GM18508 (cell line): Measurements from ENCODE around the gene ZNF26.
"Not testable (repeated sequence)": the region's sequence is repeated elsewhere in the genome, so short reads cannot be mapped to it uniquely, and the experiment has no call there.

Experiments
- ATAC-seq: cut with Tn5 transposase; IDR thresholded peaks from one replicate; pipeline ENCODE4 v1.9.1; 2021; ENCODE audit warnings: moderate number of reproducible peaks; ENCODE audit not compliant: insufficient read depth, unreplicated experiment

The ZNF26 gene

DNA sequence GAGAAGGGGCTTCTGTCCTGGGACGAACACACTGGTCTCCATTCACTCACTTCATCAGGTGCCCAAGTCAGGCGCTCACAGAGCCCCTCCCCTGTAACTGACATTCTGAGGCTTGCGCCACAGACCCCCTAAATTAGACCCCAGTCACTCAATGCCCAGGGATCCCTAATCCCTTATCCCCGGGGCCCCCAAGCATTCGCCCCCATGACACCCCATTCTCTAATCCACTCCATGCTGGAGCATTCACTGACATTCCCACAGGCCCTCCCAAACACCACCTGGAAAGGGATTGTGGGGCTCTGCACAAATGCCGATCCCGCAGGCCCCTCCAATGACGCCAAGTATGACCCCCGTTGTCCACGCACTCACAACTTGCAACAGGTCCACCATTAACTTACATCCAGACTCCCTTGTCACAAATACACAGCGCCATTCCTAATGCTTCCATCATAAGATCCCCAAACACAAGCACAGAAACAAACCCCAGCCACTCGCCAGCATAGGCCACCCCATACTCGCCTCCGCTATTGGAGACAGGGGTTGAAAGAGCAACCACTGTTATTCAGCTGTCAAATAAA, 31.6 kb upstream of the ZNF26 start:
- ATAC-seq: no peak

DNA sequence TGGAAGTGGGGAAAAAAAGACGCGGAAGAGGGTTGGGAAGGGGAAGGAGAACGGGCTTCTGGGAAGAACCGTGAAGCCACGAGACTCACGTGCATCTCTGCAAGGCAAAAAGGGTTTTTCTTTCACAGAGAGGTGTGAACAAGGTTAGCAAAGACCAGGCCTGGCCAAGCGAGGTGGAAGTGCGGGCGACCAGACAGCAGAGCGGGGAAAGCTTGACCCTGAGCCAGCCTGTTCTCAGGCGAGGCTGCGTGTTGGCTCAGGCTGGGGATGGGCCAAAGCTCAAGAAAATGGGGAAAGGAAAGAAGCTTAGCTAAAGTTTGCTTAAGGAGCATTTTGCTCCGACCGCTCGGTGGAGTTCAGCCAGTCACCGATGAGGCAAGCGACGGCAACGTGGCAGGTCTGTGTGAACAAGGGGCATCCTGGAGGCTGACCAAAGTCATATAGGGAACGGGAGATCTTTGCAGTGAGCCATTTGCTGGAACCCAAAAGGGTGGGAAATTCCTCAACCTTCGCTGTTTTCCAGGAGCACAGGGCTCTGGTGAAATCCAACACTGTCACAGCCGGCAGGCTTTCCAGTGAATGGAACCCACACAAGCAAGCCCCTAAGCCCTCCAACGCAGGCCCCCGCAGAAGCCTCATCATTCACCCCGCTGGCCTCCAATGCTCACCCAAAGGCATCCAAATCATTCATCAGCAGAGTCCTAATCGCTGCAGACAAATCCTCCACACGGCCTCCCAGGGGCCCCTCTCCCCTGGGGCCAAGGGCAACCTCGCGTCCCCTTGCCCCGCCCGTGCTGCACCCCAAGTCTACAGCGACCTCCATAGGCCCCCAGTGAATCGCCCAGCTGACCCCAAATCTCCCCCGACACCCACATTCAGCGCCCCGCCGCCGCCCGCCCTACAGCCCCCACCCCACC, 30.8 kb upstream of the ZNF26 start:
- no peak for ATAC-seq

DNA sequence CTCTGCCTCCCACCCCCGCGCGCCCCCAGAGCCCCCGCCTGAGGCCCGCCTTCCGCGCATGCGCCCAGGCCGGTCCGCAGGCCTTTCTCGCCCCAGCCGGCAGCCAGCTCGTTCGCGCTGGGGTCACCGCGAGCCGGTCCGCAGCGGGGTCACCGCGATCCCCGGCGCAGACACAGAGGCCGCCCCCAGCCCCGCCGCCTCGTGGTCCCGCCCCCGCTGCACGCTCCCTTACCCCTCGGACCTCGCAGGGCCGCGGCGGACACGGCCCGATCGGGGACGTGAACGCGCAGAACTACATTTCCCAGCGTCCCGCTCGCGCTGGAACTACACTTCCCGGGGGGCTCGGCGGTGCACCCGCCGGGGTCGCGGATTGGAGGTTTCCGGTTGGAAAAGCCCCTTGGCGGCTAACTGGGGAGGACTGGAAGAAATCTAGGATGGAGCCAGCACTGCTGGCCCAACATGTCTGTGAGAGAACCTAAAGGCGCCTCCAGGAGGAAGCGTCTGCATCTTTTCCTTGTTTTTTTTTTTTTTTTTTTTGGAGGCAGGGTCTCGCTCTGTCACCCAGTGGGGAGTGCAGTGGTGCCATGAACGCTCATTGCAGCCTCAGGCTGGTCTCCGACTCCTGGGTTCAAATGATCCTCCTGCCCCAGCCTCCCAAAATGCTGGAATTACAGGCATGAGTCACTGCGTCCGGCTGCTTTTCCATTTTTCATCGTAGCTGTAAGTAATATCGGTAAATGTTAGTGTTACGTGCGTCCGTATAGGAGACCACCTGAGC, 30.0 kb upstream of the ZNF26 start, which contains the start of gene ZNF605:
TSS of gene ZNF605 (minus strand) at position 296 of the 778 bp plus-strand sequence. CDS start 10,671 bp downstream, outside the sequence.
- peak; percentile 84 for ATAC-seq

DNA sequence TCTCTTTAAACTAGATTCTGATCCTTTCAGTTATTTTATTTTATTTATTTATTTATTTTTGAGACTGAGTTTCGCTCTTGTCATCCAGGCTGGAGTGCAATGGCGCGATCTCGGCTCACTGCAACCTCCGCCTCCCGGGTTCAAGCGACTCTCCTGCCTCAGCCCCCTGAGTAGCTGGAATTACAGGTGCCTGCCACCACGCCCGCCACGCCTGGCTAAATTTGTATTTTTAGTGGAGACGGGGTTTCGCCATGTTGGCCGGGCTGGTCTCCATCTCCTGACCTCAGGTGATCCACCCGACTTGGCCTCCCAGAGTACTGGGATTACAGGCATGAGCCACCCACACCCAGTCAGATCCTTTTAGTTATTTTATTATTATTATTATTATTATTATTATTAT, 24.4 kb upstream of the ZNF26 start:
- ATAC-seq: not testable (repeated sequence)

DNA sequence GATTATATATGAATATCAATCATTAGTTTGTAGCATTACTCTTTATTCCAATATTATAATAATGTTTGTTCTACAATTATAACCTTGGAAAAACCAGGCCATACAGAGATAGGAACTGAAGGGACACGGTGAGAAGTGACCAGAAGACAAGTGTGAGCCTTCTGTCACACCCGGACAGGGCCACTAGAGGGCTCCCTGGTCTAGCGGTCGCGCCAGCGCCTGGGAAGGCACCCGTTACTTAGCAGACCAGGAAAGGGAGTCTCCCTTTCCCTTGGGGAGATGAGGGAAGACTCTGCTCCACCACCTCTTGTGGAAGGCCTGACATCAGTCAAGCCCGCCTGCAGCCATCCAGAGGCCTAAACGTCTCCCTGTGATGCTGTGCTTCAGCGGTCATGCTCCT, 22.2 kb upstream of the ZNF26 start:
- ATAC-seq: not testable (repeated sequence)

DNA sequence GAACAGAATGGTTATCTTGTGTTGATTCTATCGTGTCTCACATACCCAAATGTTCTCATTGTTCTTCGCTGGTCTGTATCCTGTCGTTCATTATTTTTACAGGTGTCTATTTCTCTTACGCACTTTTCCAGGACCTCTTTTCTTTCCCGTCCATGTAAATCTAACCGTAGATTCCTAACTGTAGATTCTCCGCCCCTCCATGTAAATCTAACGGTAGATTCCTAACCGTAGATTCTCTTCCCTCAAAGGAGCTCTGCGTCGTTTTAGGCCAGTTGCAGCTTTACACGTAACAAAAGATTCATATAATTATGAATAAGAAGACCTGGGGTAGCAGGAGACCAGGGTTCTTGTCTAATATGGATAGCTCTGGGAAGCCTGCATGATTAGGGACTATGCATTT, 20.4 kb upstream of the ZNF26 start:
- no peak for ATAC-seq

DNA sequence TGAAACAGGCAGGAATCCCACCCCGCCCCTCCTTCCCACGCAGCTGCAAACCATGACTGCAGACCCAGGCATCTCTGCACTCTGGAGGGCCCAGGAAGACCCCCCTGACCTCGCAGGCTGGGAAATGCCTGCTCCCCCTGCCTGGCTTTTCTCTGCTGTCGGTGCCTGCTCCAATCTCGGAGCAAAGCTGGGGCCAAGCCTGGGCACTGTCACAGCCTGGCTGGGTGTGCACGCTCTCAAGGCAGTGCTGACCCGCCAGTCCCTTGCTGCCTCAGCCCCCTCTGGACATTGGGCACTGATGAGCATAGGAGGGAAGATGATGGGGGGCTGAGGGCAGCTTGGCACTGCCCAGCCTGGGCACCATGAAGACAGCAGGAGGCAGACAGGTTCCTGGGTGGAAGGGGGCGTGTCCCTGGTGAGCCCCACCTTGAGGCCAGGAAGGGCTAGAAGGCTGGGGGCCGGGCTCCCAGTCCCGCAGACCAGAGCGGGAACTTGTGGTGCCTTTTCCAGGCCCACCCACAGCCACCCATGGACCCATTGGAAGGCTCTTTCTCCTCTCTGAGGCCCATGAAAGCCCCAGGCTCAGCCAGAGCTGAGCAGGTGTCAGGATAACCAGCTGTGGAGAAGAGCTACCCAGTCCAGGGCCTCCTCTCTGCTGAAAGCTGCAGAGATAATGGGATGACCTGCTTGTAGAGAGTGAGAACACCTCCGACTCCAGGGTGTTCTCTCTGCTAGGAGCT, 19.3 kb upstream of the ZNF26 start:
- ATAC-seq: no peak

DNA sequence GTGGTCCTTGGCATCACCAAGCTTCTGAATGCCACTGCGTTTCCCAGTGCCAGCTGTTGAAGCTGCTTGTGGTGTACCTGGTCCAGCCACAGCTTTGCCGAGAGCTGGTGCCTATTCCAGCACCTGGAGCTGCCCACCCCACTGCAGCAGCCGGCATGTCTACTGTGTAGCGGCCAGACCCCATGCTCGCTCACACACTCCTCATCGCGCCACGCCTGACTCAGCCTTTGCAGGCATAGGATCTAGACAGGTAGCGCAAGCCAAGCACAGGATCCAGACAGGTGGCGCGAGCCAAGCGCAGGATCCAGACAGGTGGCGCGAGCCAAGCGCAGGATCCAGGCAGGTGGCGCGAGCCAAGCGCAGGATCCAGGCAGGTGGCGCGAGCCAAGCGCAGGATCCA, 18.4 kb upstream of the ZNF26 start:
- ATAC-seq: no peak

DNA sequence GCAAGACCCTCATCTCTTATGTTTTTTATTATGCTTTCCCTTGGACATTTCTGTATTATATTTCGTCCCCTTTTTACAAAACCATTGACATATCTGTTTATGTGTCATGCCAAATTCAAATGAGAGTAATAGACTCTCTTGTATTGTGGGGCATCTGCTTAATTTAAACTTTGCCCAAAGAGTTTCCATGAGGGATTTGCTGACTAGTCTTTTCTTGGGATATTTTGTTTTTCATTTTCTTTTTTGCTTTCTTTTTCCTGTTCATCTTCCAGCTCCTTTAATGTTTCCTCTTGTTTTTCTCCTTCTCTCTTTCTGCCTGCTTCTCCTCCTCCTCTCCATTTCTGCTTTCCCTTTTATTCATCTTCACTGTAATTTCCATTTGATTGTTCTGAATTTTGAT, 13.8 kb upstream of the ZNF26 start:
- ATAC-seq: no peak

DNA sequence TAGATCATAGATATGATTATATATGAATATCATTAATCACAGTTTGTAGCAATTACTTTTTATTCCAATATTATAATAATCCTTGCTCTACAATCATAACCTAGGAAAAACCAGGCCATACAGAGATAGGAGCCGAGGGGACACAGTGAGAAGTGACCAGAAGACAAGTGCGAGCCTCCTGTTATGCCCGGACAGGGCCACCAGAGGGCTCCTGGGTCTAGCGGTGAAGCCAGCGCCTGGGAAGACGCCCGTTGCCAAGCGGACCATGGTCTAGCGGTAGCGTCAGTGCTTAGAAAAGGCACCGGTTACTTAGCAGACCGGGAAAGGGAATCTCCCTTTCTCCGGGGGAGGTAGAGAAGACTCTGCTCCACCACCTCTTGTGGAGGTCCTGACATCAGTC, 9.3 kb upstream of the ZNF26 start:
- ATAC-seq: not testable (repeated sequence)

DNA sequence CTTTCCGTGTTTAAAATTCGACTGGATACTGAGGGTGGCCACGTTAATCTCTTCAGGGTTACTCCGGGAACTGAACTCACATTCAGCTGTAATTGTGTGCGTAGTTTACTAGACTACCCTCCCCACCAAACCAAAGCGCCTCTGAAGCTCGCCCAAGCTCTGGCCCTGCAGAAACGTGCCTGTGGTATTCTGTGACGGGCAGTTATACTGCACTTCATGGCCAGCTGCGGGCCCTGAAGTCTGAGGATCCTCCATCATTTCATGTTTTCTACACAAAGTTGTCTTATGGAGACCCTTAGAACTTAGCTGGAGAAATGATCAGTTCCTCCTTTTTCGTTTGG, 688 bp downstream of the ZNF26 start:
- no peak for ATAC-seq

DNA sequence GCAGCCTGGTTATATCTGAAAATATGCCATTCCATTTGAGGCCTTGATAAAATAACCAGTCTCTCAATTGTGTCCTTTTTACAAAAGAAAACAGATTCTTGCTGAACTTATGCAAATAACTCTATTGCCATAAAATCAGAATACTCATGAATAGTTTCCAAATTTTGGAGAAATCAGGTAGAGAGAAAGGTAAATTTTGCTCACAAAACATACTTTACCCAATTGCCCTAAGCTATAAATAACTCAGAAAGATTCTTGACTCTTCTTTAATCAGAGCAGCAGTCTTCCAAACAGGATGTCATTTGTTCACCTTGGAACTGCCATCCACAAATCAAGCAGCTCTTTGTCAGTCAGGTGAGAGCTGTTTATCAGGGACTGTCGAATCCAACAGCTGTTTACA, 12.6 kb downstream of the ZNF26 start:
- ATAC-seq: no peak

DNA sequence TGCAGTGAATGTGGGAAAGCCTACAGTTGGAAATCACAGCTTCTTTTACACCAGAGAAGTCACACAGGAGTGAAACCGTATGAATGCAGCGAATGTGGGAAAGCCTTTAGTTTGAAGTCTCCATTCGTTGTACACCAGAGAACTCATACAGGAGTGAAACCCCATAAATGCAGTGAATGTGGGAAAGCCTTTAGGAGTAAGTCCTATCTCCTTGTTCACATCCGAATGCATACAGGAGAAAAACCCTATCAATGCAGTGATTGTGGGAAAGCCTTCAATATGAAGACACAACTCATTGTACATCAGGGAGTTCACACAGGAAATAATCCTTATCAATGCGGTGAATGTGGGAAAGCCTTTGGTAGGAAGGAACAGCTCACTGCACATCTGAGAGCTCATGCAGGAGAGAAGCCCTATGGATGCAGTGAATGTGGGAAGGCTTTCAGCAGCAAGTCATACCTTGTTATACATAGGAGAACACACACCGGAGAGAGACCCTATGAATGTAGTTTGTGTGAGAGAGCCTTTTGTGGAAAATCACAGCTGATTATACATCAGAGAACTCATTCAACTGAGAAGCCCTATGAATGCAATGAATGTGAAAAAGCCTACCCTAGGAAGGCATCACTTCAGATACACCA, 24.6 kb downstream of the ZNF26 start:
- no peak for ATAC-seq

DNA sequence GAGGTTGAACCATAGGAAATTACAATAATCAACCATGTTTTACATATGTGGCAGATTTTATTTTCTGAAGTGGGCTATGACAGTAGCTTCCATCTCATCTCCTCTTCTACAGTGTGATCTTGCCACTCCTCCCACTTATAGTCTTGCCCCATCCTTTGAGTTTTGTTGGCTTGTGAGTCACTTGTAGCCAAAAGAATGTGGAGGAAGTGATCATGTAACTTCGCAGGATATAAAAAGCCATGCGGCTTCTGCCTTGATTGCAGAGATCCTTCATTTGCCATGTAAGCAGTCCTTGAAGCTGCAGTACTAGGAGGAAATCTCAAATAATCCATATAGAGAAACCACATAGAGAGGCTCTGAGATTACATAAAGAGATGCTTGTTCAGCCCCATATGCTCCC, 37.4 kb downstream of the ZNF26 start:
- ATAC-seq: no peak

DNA sequence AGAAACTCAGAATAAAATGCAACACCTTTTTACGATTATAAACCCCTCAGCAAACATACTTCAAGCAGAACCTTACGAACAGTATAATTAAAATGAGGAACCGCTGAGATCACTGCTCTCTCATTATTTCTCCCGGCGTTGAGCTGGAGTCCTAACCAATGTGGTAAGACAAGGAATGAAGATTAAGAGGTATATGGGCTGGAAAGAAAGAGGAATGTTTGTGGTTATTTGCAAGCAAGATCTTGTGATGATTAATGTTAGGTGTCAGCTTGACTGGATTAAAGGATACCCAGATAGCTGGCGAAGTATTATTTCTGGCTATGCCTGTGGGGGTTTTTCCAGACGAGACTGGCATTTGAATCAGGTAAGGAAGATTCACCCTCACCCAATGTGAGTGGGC, 40.8 kb downstream of the ZNF26 start:
- ATAC-seq: no peak

DNA sequence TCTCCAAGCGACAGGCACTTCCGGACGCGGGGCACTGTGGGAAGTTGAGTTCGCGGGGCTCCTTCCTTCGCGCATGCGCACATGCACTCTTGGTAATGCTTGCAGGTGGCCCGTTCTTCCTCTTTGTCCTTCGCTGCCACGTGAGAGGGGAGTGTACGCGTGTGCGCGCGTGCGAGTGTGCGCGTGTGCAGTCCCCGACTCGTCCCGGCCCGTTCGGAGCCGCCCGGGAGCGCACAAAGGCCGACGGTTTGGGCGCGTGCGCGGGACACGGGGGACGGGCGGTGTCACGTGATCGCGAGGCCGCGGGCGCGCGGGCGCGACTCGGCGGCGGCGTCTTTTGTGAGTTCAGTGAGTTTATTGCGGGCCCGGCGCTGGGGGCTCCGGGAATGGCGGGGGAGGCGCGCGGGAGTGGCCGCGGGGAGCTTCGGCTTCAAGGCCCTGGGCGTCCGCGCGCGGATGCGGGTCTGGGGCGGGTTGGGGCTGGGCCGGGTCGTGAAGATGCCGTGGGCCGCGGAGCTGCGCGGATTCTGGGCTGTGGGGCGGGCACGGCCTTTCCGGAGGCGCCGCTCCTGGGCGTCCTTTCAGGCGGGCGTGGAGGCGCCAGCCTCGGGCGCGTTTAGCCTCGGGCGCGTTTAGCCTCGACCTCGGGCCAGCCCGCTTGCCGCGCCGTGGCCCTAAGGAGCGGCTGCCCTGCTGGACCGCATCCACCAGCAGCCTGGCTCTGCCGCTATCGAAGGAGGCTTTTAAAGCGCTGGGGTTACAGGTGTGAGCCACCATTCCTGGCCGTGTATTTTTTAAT, 51.2 kb downstream of the ZNF26 start, which contains the start of gene ZNF84:
TSS of gene ZNF84 (plus strand) at position 303 of the 799 bp plus-strand sequence. CDS start 3,959 bp downstream, outside the sequence.
- ATAC-seq: peak; percentile 89

DNA sequence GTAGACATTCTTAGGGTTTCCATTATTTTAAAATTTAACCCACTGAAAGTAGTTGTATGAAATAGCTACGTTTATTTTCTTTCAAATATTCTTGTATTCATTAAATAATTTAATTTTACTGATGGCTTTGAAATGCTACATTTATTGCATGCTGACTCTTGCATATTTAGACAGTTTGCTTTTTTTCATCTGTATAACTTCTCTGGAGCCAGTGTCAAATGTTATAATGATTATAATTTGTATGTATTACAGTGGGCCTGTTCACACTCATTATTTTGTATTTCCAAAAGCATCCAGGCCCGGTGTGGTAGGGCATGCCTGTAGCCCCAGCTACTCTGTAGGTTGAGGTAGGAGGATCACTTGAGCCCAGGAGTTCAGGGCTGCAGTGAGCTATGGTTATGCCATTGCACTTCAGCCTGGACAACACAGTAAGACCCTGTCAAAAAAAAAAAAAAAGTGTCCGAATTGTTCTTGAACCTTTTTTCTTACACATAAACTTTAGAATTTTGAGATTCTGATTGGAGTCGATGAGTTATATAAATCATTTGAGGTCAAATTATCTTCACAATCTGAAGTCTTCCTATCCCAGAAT, 52.0 kb downstream of the ZNF26 start:
- no peak for ATAC-seq

DNA sequence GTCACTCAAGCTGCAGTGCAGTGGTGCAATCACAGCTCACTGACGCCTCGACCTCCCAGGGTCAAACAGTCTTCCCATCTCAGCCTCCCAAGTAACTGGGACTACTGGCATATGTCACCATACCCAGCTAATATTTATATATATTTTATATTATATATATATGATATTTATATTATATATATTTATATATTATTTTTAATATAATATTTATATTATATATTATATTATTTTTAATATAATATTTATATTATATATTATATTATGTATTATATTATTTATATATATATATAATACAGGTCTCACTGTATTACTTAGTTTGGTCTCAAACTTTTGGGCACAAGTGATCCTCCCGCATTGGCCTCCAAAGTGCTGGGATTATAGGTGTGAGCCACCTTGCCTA, 60.5 kb downstream of the ZNF26 start:
- no peak for ATAC-seq

DNA sequence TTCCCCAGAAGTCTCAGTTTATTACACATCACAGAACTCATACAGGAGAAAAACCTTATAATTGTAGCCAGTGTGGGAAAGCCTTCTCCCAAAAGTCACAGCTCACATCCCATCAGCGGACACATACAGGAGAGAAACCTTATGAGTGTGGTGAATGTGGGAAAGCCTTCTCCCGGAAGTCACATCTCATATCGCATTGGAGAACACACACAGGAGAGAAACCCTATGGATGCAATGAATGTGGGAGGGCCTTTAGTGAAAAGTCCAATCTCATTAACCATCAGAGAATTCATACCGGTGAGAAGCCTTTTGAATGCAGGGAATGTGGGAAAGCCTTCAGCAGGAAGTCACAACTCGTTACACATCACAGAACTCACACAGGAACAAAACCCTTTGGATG, 71.3 kb downstream of the ZNF26 start:
- ATAC-seq: no peak
